Endothelial cell of umbilical vein (primary cell): ENCODE results near the gene SAXO1. TPM values are rescaled to one million over a fixed set of nuclear protein-coding genes. Genes with fewer than 3 reads are reported as not detected.

Experiments
- BruUV-seq: library from RNA; stranded (reverse); fragments of 400-500 nt; replicated peaks from 2 replicates; lab custom pipeline; 2021; lab: Mats Ljungman, UMichigan
- CTCF ChIA-PET: fragments of 300-600, 350-600 bp; sonication (Branson Sonifier 250); formaldehyde crosslinking; loops from one replicate; lab custom pipeline; 2021; ENCODE audit warnings: antibody characterized with exemption, inconsistent platforms; lab: Charles Lee
- POLR2A ChIA-PET: fragments of 300-600, 350-600 bp; sonication (Branson Sonifier 250); formaldehyde crosslinking; loops from one replicate; lab custom pipeline; 2021; ENCODE audit warnings: antibody characterized with exemption, inconsistent platforms; lab: Charles Lee
- DNase-seq: peaks from one replicate; pipeline ENCODE4 v3.0.0-alpha.2; 2011; ENCODE audit warnings: low read depth, low spot score
- FAIRE-seq: peaks from 2 replicates; lab custom pipeline; 2011; peaks lifted over from hg19 to GRCh38; lab: Jason Lieb, UNC
- H2AFZ ChIP-seq: 2 replicates; pipeline ENCODE4 v1.6.0; 2012; ENCODE audit warnings: low read depth, low read length, control low read depth, inconsistent platforms
- H3K27ac ChIP-seq: 2 replicates; pipeline ENCODE4 v1.5.1; 2011; ENCODE audit warnings: low read depth, mild to moderate bottlenecking, control low read depth, low read length, moderate library complexity; ENCODE audit not compliant: insufficient read depth
- H3K27me3 ChIP-seq, 2 experiments: 2 replicates each; pipeline versions ENCODE4 v1.6.0 to v1.6.1; 2011; ENCODE audit warnings: low read length in 2 of 2, mixed read lengths in 1 of 2; ENCODE audit not compliant: control insufficient read depth in 2 of 2, insufficient read depth in 2 of 2
- H3K36me3 ChIP-seq, 2 experiments: 2 replicates in 1 of 2; 3 replicates in 1 of 2; pipeline ENCODE4 v1.5.1; 2011; ENCODE audit warnings: low read length in 2 of 2, mild to moderate bottlenecking in 1 of 2, moderate library complexity in 1 of 2; ENCODE audit not compliant: control insufficient read depth in 2 of 2, insufficient read depth in 2 of 2; ENCODE audit errors: extremely low read depth in 1 of 2
- H3K4me1 ChIP-seq: 3 replicates; pipeline ENCODE4 v1.5.1; 2011; ENCODE audit warnings: mild to moderate bottlenecking, low read length; ENCODE audit not compliant: control insufficient read depth, insufficient read depth; ENCODE audit errors: extremely low read depth
- H3K4me2 ChIP-seq: 2 replicates; pipeline ENCODE4 v1.6.1; 2011; ENCODE audit warnings: low read length, control low read depth, mixed read lengths; ENCODE audit not compliant: insufficient read depth
- H3K4me3 ChIP-seq, 3 experiments: fragments of 200-600 bp in 1 of 3; sonication (generic), shearing (Covaris generic) in 1 of 3; replicated peaks in 1 of 3; 2 replicates each; pipeline ENCODE4 v1.5.1; 2011 to 2016; ENCODE audit warnings: control low read depth in 3 of 3, low read length in 3 of 3, mild to moderate bottlenecking in 2 of 3, inconsistent platforms in 1 of 3, low read depth in 1 of 3, moderate library complexity in 1 of 3; ENCODE audit not compliant: insufficient read depth in 1 of 3
- H3K79me2 ChIP-seq: 2 replicates; pipeline ENCODE4 v1.6.0; 2012; ENCODE audit warnings: low read length, inconsistent platforms; ENCODE audit not compliant: control insufficient read depth, insufficient read depth
- H3K9ac ChIP-seq: replicated peaks from 2 replicates; pipeline ENCODE3; 2011; ENCODE audit warnings: low read length, control low read depth; ENCODE audit not compliant: insufficient read depth; ENCODE audit errors: extremely low read depth
- H3K9me1 ChIP-seq: replicated peaks from 3 replicates; pipeline ENCODE4 v1.6.0; 2011; ENCODE audit warnings: mild to moderate bottlenecking, low read length; ENCODE audit not compliant: control insufficient read depth, insufficient read depth; ENCODE audit errors: extremely low read depth
- H3K9me3 ChIP-seq: replicated peaks from 2 replicates; pipeline ENCODE4 v1.5.1; 2012; ENCODE audit warnings: low read length, inconsistent platforms; ENCODE audit not compliant: control insufficient read depth, insufficient read depth
- H4K20me1 ChIP-seq: replicated peaks from 2 replicates; pipeline ENCODE3; 2011; ENCODE audit warnings: mild to moderate bottlenecking, low read length; ENCODE audit not compliant: control insufficient read depth, insufficient read depth; ENCODE audit errors: extremely low read depth
- EZH2 ChIP-seq: IDR thresholded peaks from 2 replicates; pipeline ENCODE4 v1.6.1; 2012; ENCODE audit warnings: borderline replicate concordance, low read depth, mild to moderate bottlenecking, moderate library complexity, low read length, inconsistent platforms; ENCODE audit not compliant: severe bottlenecking
- FOS ChIP-seq: IDR thresholded peaks from 2 replicates; pipeline ENCODE4 v1.6.1; 2011; ENCODE audit warnings: mild to moderate bottlenecking, low read length, moderate library complexity, borderline replicate concordance; ENCODE audit not compliant: insufficient read depth
- GATA2 ChIP-seq: IDR thresholded peaks from 2 replicates; pipeline ENCODE4 v1.7.0; 2011; ENCODE audit warnings: low read depth, mild to moderate bottlenecking, moderate library complexity, mixed read lengths, low read length; ENCODE audit not compliant: insufficient read length, insufficient read depth
- JUN ChIP-seq: IDR thresholded peaks from 2 replicates; pipeline ENCODE4 v1.6.1; 2011; ENCODE audit warnings: borderline replicate concordance, low read depth; ENCODE audit not compliant: insufficient read length, insufficient read depth
- MYC ChIP-seq: IDR thresholded peaks from one replicate; pipeline ENCODE4 v1.6.1; 2011; ENCODE audit warnings: mild to moderate bottlenecking, low read depth, low read length
- POLR2A ChIP-seq: IDR thresholded peaks from 2 replicates; pipeline ENCODE4 v1.6.1; 2012; ENCODE audit warnings: low read depth, mild to moderate bottlenecking, control low read depth, low read length
- POLR2AphosphoS5 ChIP-seq: IDR thresholded peaks from 2 replicates; pipeline ENCODE4 v1.6.1; 2012; ENCODE audit warnings: low read depth, mild to moderate bottlenecking, control low read depth, low read length, moderate library complexity; ENCODE audit not compliant: insufficient read depth
- dilution Hi-C: fragments of 300-500 bp; cut with MboI; formaldehyde crosslinking; loops from one replicate; pipeline ENCODE4 v1.15.0; 2019; ENCODE audit warnings: low sequenced_read_pairs; ENCODE audit not compliant: extremely low pct_ligation_motif_present
- intact Hi-C: fragments of 100-400 bp; cut with micrococcal nuclease; formaldehyde crosslinking; loops from one replicate; pipeline ENCODE4 v1.10.0; 2022
- polyA plus RNA-seq, 4 experiments: library from polyadenylated mRNA; depleted of rRNA in 3 of 4; stranded (reverse) in 3 of 4; unstranded in 1 of 4; fragments of >200 nt; gene quantifications; 2 replicates each; pipeline versions ENCODE4 v1.2.1 to v1.2.3, GENCODE V29; 2011 to 2012; ENCODE audit warnings: missing spikeins in 1 of 4
- total RNA-seq: library from RNA; stranded (reverse); gene quantifications from 2 replicates; pipeline ENCODE4 v1.2.3, GENCODE V29; 2021
- TF ChIP-seq, protein P1 (sequence below), 2 donors: IDR thresholded peaks; 1 replicate in 1 of 2; 2 replicates in 1 of 2; pipeline ENCODE4 v1.5.1; 2011; ENCODE audit warnings: low read length in 2 of 2, mild to moderate bottlenecking in 2 of 2, moderate library complexity in 2 of 2, control low read depth in 1 of 2, inconsistent platforms in 1 of 2, low read depth in 1 of 2; ENCODE audit not compliant: insufficient read depth in 1 of 2; ENCODE audit errors: extremely low read depth in 1 of 2
- TF ChIP-seq, protein P2 (sequence below): IDR thresholded peaks from 2 replicates; pipeline ENCODE4 v1.6.1; 2011; ENCODE audit not compliant: insufficient read depth, insufficient read length

The SAXO1 gene
- total and polyA plus RNA-seq, 2 donors (not counting 3 experiments of a cell fraction or from before 2014, with no cell fraction given): not detected

DNA sequence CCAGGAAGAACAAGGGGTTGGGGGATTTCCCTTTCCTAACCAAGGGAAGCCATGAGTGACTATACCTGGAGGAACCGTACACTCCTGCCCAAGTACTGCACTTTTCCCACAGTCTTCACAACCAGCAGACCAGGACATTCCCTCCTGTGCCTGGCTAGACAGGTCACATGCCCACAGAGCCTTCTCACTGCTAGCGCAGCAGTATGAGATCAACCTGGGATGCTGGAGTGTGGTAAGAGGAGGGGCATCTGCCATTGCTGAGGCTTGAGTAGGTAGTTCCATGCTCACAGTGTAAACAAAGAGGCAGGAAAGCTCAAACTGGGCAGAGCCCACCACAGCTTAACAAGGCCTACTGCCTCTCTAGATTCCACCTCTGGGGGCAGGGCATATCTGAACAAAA is 35.9 kb downstream of the SAXO1 start:
- dilution Hi-C loops: no loop called here
- Histone ChIP-seq H3K4me1 (no peaks in the 10 kb centered on the region), H3K36me3 (no peaks in the 10 kb centered on the region), H3K9me3 (no peaks in the 10 kb centered on the region), H2AFZ (no peak overlapping the region), H3K4me2 (no peak overlapping the region), H3K4me3 (no peak overlapping the region), H3K9me1 (no peaks in the 10 kb centered on the region), H4K20me1 (no peaks in the 10 kb centered on the region), H3K27ac (no peak overlapping the region), H3K9ac (no peak overlapping the region), H3K27me3 (peaks cover 0 to 6% of the 10 kb centered on the region in 2 experiments), H3K79me2 (no peaks in the 10 kb centered on the region)
- CTCF ChIA-PET: interaction anchor here (0.9 kb wide), 1 partner anchor 11 kb away, joined by 3 read pairs; no protein-coding TSS in a partner anchor
- POLR2A ChIA-PET: no interaction called here
- TF ChIP-seq, protein P1, sequence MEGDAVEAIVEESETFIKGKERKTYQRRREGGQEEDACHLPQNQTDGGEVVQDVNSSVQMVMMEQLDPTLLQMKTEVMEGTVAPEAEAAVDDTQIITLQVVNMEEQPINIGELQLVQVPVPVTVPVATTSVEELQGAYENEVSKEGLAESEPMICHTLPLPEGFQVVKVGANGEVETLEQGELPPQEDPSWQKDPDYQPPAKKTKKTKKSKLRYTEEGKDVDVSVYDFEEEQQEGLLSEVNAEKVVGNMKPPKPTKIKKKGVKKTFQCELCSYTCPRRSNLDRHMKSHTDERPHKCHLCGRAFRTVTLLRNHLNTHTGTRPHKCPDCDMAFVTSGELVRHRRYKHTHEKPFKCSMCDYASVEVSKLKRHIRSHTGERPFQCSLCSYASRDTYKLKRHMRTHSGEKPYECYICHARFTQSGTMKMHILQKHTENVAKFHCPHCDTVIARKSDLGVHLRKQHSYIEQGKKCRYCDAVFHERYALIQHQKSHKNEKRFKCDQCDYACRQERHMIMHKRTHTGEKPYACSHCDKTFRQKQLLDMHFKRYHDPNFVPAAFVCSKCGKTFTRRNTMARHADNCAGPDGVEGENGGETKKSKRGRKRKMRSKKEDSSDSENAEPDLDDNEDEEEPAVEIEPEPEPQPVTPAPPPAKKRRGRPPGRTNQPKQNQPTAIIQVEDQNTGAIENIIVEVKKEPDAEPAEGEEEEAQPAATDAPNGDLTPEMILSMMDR (IDR thresholded peaks at IDR 0.05; ENCODE audit: extremely low read depth in 1 of 2, insufficient read depth in 1 of 2, low read depth in 1 of 2, low read length in 2 of 2): no peak
- TF ChIP-seq JUN (no peak), FOS (no peak), EZH2 (no peak), POLR2A (no peak), MYC (no peak), POLR2AphosphoS5 (no peak), GATA2 (no peak)
- TF ChIP-seq, protein P2, sequence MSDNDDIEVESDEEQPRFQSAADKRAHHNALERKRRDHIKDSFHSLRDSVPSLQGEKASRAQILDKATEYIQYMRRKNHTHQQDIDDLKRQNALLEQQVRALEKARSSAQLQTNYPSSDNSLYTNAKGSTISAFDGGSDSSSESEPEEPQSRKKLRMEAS: no peak
- DNase-seq (no peak), FAIRE-seq (no peak)
- BruUV-seq: no TSS peak
- intact Hi-C loops: no loop called here
